Hepatocyte (in vitro differentiated cells): ENCODE results near the gene TUBAL3. TPM values are rescaled to one million over a fixed set of nuclear protein-coding genes. Genes with fewer than 3 reads are reported as not detected.

Source experiments
- DNase-seq: peaks from one replicate; pipeline ENCODE4 v3.0.0-alpha.2; 2016; ENCODE audit warnings: low spot score
- H2AFZ ChIP-seq: fragments of 200-600 bp; sonication (generic); 2 replicates; pipeline ENCODE4 v1.6.0; 2016; ENCODE audit warnings: antibody characterized with exemption, mild to moderate bottlenecking
- H3K27ac ChIP-seq: fragments of 200-600 bp; sonication (generic); 2 replicates; pipeline ENCODE4 v1.5.1; 2016; ENCODE audit warnings: mild to moderate bottlenecking
- H3K27me3 ChIP-seq: fragments of 200-600 bp; sonication (generic); 2 replicates; pipeline ENCODE4 v1.6.1; 2016
- H3K36me3 ChIP-seq: fragments of 200-600 bp; sonication (generic); replicated peaks from 2 replicates; pipeline ENCODE4 v1.5.1; 2016; ENCODE audit warnings: low read depth; ENCODE audit not compliant: insufficient read depth
- H3K4me1 ChIP-seq: fragments of 200-600 bp; sonication (generic); 2 replicates; pipeline ENCODE4 v1.5.1; 2016; ENCODE audit warnings: mild to moderate bottlenecking, moderate library complexity; ENCODE audit not compliant: insufficient read depth
- H3K4me2 ChIP-seq: fragments of 200-600 bp; sonication (generic); 2 replicates; pipeline ENCODE4 v1.6.0; 2016
- H3K4me3 ChIP-seq: fragments of 200-600 bp; sonication (generic); 2 replicates; pipeline ENCODE4 v1.5.1; 2016; ENCODE audit warnings: mild to moderate bottlenecking
- H3K79me2 ChIP-seq: fragments of 200-600 bp; sonication (generic); 2 replicates; pipeline ENCODE4 v1.6.0; 2017; ENCODE audit warnings: mild to moderate bottlenecking
- H3K9me2 ChIP-seq: fragments of 200-600 bp; sonication (generic); replicated peaks from 2 replicates; pipeline ENCODE4 v1.6.0; 2017; ENCODE audit warnings: mild to moderate bottlenecking; ENCODE audit not compliant: insufficient read depth
- H3K9me3 ChIP-seq: fragments of 200-600 bp; sonication (generic); 2 replicates; pipeline ENCODE4 v1.5.1; 2016; ENCODE audit warnings: low read depth, mild to moderate bottlenecking
- H4K20me1 ChIP-seq: fragments of 200-600 bp; sonication (generic); 2 replicates; pipeline ENCODE4 v1.6.0; 2016; ENCODE audit warnings: mild to moderate bottlenecking; ENCODE audit not compliant: insufficient read depth, poor library complexity, severe bottlenecking
- EZH2 ChIP-seq: fragments of 200-600 bp; sonication (generic); IDR thresholded peaks from 2 replicates; pipeline ENCODE4 v1.6.1; 2016; ENCODE audit warnings: antibody characterized with exemption, mild to moderate bottlenecking, borderline replicate concordance
- EZH2phosphoT487 ChIP-seq: fragments of 200-600 bp; sonication (generic); IDR thresholded peaks from one replicate; pipeline ENCODE4 v1.6.1; 2018; ENCODE audit warnings: antibody characterized with exemption, mild to moderate bottlenecking, low read depth, moderate library complexity; ENCODE audit not compliant: unreplicated experiment, severe bottlenecking
- whole genome bisulfite sequencing: methylation state at CpG from one replicate; pipeline ENCODE4 v1.1.6; 2016; ENCODE audit warnings: low lambda C conversion rate; ENCODE audit errors: missing lambda C conversion rate; 5-methylcytosine and 5-hydroxymethylcytosine counted together
- polyA plus RNA-seq: library from polyadenylated mRNA; unstranded; fragments of >200 nt; fragmentation: Nextera tagmentation; extraction: Ambion mirVana; gene quantifications from 2 replicates; pipeline ENCODE4 v1.2.1, GENCODE V29; 2016
- total RNA-seq: library from RNA; depleted of rRNA; stranded (reverse); fragments of >200 nt; gene quantifications from 2 replicates; pipeline ENCODE4 v1.2.3, GENCODE V29; 2014
- TF ChIP-seq, protein P1 (sequence below): fragments of 200-600 bp; sonication (generic); IDR thresholded peaks from 2 replicates; pipeline ENCODE4 v1.5.1; 2016; ENCODE audit warnings: antibody characterized with exemption, mild to moderate bottlenecking; ENCODE audit not compliant: poor library complexity

TUBAL3 gene
- total and polyA plus RNA-seq, 2 experiments from 2014 or later: 0.58 to 1.7 TPM

DNA sequence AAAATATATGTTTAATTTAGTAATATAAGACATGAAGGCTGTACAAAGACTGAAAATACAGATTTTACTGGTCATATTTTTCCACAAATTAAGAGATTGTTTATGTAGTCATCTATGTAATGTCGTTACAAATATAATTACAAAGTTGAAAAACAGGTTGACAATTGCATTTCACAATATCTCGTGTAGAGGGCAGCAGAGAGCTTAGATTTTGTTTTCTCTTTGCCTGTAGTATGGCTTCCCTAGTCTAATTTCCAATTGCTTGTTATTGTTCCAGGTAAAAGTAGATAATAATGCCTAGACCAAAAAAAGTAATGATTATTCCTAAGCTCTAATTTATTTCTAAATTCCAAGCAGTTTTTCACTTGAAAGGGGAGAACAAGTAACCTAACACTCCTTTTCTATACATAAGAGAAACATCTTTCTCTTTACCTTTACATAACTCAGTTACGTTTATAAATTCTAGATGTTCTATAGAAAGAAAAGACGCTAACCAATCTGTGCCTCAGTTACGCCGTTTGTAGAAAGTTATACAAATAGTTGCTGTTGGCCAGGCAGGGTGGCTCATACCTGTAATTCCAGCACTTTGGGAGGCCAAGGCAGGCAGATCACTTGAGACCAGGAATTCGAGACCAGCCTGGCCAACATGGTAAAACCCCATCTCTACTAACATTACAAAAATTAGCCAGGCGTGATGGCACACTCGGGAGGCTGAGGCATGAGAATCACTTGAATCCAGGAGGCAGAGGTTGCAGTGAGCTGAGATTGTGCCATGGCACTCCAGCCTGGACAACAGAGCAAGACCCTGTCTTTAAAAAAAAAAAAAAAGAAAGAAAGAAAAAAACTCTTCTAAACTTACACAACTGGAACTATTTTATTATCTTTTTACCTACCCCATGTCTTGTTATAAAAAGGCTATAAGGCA lies 37.7 kb upstream of the TUBAL3 start:
- no peak for TF ChIP-seq EZH2phosphoT487
- TF ChIP-seq, protein P1, sequence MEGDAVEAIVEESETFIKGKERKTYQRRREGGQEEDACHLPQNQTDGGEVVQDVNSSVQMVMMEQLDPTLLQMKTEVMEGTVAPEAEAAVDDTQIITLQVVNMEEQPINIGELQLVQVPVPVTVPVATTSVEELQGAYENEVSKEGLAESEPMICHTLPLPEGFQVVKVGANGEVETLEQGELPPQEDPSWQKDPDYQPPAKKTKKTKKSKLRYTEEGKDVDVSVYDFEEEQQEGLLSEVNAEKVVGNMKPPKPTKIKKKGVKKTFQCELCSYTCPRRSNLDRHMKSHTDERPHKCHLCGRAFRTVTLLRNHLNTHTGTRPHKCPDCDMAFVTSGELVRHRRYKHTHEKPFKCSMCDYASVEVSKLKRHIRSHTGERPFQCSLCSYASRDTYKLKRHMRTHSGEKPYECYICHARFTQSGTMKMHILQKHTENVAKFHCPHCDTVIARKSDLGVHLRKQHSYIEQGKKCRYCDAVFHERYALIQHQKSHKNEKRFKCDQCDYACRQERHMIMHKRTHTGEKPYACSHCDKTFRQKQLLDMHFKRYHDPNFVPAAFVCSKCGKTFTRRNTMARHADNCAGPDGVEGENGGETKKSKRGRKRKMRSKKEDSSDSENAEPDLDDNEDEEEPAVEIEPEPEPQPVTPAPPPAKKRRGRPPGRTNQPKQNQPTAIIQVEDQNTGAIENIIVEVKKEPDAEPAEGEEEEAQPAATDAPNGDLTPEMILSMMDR: peak; percentile 86
- no peak for TF ChIP-seq EZH2
- Histone ChIP-seq H3K9me3 (no peaks in the 10 kb centered on the region), H3K4me3 (no peak overlapping the region), H3K36me3 (no peaks in the 10 kb centered on the region), H3K27ac (no peak overlapping the region), H3K4me1 (peaks cover 8% of the 10 kb centered on the region), H3K9me2 (no peaks in the 10 kb centered on the region), H3K27me3 (no peaks in the 10 kb centered on the region), H4K20me1 (no peaks in the 10 kb centered on the region), H3K4me2 (no peak overlapping the region), H3K79me2 (peaks cover 11% of the 10 kb centered on the region), H2AFZ (no peak overlapping the region)
- 69% methylated on average over 9 of the region's 9 CpGs for WGBS
- peak; percentile 67 for DNase-seq

DNA sequence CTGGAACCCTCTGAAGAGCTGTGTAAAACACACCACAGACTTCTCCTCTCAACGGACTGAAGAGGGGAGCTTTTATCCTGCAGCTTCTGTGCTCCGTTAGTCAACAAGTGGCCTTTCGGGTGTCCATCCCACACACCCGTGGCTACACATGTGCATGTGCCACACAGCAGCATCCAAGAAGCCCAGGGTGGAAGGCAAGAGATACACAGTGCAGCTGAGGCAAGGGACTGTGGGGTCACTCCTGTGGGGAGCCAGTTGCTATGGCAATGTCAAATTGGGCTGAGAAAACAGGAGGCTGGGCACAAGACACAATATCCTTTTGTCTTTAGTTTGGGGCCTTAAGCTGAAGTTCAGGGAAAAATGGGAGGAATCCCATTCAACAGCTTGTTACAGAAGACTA lies 36.5 kb upstream of the TUBAL3 start:
- Histone ChIP-seq H3K79me2 (peaks cover 7% of the 10 kb centered on the region), H3K36me3 (no peaks in the 10 kb centered on the region), H3K9me3 (no peaks in the 10 kb centered on the region), H4K20me1 (no peaks in the 10 kb centered on the region), H3K27ac (no peak overlapping the region), H3K27me3 (no peaks in the 10 kb centered on the region), H3K4me1 (peaks cover 8% of the 10 kb centered on the region), H3K9me2 (no peaks in the 10 kb centered on the region), H3K4me3 (no peak overlapping the region), H3K4me2 (no peak overlapping the region), H2AFZ (no peak overlapping the region)
- no peak for DNase-seq
- no peak for TF ChIP-seq EZH2phosphoT487
- no peak for TF ChIP-seq EZH2
- TF ChIP-seq, protein P1: no peak
- WGBS: 91% methylated on average over 4 of the region's 4 CpGs

DNA sequence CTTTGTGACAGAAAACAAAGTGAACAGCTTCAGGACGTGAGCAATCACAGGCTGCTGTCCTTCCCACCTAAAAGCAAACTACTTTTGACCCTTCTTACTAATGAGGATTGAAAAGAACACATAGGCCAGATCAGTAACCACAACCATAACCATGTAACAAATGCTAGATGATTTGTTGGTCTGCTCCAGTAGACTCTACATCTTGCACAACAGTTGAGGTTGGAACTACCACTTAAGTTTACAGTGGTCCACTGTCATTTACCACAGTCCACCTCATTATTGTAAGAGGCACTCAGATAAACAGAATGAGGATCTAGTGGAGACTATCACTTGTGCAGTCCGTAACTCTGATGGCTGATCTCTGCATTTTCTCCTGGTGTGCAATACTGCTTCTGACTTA lies 35.6 kb upstream of the TUBAL3 start:
- Histone ChIP-seq H3K4me2 (no peak overlapping the region), H3K4me3 (no peak overlapping the region), H4K20me1 (no peaks in the 10 kb centered on the region), H3K79me2 (peaks cover 4% of the 10 kb centered on the region), H2AFZ (no peak overlapping the region), H3K9me2 (no peaks in the 10 kb centered on the region), H3K27me3 (no peaks in the 10 kb centered on the region), H3K36me3 (no peaks in the 10 kb centered on the region), H3K27ac (no peak overlapping the region), H3K9me3 (no peaks in the 10 kb centered on the region), H3K4me1 (no peaks in the 10 kb centered on the region)
- 100% methylated on average over 2 of the region's 2 CpGs for WGBS
- DNase-seq: no peak
- TF ChIP-seq EZH2: no peak
- TF ChIP-seq, protein P1: no peak
- no peak for TF ChIP-seq EZH2phosphoT487
